Fibroblast of the aortic adventitia (primary cell): Measurements from ENCODE around the gene CMTM5. TPM values are rescaled to one million over a fixed set of nuclear protein-coding genes. Genes with fewer than 3 reads are reported as not detected.

Experiments
- DNase-seq: peaks from one replicate; pipeline ENCODE4 v3.0.0-alpha.2; 2010; ENCODE audit warnings: low read depth
- H3K4me3 ChIP-seq: 2 replicates; pipeline ENCODE4 v1.5.1; 2011; ENCODE audit warnings: low read depth, mild to moderate bottlenecking, control low read depth, low read length, moderate library complexity
- total RNA-seq: library from RNA; depleted of rRNA; stranded (reverse); fragments of >200 nt; gene quantifications from 2 replicates; pipeline ENCODE4 v1.2.3, GENCODE V29; 2012; ENCODE audit warnings: low replicate concordance
- TF ChIP-seq, protein P1 (sequence below): IDR thresholded peaks from 2 replicates; pipeline ENCODE4 v1.5.1; 2011; ENCODE audit warnings: mild to moderate bottlenecking, low read length, control low read depth, inconsistent platforms; ENCODE audit not compliant: insufficient read depth

Gene CMTM5, protein sequence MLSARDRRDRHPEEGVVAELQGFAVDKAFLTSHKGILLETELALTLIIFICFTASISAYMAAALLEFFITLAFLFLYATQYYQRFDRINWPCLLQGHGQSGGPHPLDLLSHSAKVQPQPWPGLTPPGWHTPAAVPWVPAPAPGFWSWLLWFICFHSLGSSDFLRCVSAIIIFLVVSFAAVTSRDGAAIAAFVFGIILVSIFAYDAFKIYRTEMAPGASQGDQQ
- 0.49 TPM in 1 of 2 replicates, not detected in the other for total RNA-seq

DNA sequence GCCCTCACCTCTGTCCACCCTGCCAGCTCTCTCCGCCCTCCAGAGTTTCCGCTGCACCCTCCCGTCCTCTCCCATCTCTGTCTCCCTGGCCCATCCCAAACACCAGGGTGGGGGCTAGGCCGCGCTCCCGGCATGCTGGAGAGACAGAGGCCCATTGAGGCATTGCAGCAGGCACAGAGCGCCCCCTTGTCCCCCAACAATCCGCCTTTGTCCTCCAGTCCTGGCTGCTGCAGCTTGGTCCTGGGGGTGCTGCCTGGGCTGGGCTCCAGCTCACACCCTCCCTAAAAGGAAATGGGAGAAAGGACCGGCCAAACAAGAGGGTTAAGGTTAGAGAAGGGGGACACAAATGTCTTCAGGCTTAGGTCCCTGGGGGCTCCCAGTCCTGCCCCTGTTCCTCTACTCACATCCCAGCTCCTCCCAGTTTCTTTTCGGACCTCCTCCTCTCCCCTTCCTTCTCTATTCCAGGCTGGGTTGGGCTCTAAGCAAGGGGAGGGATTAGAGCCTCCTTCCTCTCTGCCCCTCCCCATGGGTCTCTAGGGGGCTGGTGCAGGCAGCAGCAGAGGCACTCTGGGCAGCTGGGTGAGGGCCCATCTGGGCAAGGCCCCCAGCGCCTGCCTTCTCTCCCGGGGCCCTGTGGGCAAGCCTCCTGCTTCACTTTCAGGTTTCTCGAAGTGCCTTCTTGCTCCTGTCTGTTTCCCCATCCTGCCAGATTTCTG is at the start of gene CMTM5:
CMTM5 (plus strand) TSS at position 565 of the 716 bp plus-strand sequence. CDS start 206 bp downstream, outside the sequence.
- no peak for DNase-seq
- H3K4me3 ChIP-seq, result no peak within 1 kb of the TSS
- TF ChIP-seq, protein P1, sequence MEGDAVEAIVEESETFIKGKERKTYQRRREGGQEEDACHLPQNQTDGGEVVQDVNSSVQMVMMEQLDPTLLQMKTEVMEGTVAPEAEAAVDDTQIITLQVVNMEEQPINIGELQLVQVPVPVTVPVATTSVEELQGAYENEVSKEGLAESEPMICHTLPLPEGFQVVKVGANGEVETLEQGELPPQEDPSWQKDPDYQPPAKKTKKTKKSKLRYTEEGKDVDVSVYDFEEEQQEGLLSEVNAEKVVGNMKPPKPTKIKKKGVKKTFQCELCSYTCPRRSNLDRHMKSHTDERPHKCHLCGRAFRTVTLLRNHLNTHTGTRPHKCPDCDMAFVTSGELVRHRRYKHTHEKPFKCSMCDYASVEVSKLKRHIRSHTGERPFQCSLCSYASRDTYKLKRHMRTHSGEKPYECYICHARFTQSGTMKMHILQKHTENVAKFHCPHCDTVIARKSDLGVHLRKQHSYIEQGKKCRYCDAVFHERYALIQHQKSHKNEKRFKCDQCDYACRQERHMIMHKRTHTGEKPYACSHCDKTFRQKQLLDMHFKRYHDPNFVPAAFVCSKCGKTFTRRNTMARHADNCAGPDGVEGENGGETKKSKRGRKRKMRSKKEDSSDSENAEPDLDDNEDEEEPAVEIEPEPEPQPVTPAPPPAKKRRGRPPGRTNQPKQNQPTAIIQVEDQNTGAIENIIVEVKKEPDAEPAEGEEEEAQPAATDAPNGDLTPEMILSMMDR, result no peak

DNA sequence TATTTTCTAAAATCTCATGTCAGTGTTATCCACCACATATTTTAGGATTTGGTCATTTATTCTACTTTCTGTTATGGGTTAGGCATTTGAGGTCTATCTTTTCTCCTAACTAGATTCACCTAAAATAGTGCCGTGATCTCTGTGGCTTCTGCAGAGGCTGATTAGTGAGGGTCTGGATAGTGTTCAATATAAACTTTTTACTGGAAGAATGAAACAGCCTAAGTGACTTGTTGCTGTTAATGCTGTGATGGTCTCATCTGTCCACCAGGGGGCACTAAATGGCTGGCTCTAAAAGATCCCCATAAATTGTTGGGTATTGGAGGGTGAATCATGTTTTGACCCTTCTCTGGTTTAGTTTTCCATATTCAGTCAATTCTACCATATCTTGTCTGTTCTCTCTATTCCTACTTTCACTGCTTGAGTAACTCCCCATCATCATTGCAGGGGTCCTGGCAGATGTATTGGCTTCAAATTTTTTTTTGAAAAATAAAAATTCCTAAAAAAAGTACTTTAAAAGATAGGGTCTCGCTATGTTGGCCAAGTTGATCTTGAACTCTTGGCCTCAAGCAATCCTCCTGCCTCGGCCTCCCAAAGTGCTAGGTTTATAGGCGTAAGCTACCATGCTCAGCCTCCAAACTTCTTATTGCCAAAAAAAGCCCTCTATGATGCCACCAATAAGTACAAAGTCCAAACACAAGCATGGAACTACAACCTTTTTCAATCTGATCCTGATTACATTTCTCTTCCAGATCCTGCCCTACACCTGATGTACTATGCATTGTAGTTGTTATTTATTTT is 48.7 kb upstream of the CMTM5 start:
- TF ChIP-seq, protein P1, result peak; percentile 87
- H3K4me3 ChIP-seq, result no peak overlapping the region
- DNase-seq, result peak; percentile 87

DNA sequence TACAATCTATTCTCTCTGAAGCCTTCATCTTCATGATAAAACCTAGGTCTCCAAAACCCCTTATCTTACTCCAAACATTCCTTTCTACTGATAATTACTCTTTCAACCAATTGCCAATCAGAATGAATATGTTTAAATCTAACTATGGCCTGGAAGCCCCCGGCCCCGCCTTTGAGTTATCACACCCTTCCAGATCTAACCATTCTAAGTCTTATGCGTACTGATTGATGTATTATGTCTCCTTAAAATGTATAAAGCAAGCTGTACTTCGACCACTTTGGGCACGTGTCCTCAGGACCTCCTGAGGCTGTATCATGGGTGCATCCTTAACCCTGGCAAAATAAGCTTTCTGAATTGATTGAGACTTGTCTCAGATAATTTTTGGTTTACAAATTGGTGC is 41.2 kb upstream of the CMTM5 start:
- H3K4me3 ChIP-seq, result no peak overlapping the region
- TF ChIP-seq, protein P1, result no peak

DNA sequence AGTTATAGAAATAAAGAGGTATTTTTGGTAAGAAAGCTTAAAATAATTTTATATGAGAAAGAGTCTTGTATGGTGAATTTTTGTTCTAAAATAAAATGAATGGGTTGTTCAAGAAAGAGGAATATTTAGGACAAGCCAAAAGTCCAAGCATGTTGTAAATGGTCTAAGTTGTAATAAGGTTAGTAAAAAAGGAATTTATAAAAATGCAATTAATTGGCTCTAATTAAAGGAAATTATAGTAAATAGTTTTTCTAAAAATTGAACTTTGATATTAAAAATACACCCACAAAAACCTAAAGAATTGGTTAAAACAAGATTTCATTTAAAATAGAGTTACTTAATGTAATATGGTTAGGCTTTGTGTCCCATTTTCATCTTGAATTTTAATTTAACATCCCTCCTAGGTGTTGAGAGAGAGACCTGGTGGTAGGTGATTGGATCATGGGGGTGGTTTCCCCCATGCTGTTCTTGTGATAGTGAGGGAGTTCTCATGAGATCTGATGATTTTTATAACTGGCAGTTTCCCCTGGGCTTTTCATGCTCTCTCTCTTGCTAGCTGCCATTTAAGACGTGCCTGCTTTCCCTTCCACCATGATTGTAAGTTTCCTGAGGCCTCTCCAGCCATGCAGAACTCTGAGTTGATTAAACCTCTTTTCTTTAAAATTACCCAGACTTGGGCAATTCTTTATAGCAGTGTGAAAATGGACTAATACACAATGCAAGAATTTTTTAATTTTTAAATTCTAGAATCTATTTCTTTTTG is 37.2 kb upstream of the CMTM5 start:
- TF ChIP-seq, protein P1, result no peak
- no peak for DNase-seq
- no peak overlapping the region for H3K4me3 ChIP-seq

More for the DNA sequence above, 41.2 kb upstream of the CMTM5 start:
- DNase-seq, result no peak

GRCh38 chr14:23344481-23344880 is 32.4 kb upstream of the CMTM5 start:
- TF ChIP-seq, protein P1, result no peak
- H3K4me3 ChIP-seq, result no peak overlapping the region
- no peak for DNase-seq
